ENCODE results near the gene MCF2L2. TPM values are rescaled to one million over a fixed set of nuclear protein-coding genes. Genes with fewer than 3 reads are reported as not detected.

MCF2L2 gene
- total and polyA plus RNA-seq, 12 donors, result 6.5 to 62.7 (median 21.7) TPM

- Histone ChIP-seq H3K27me3 (no peaks in the 10 kb centered on the region), H3K4me3 (peak overlapping the region in 1 of 4 donors; percentile 91), H3K36me3 (replicated peaks in 1 of 2) (no peaks in the 10 kb centered on the region), H3K9me3 (replicated peaks in 1 of 3) (no peaks in the 10 kb centered on the region), H3K27ac (peak overlapping the region in 1 of 5 donors; percentile 89), H3K4me1 (replicated peaks in 1 of 2) (peaks cover 0 to 5% of the 10 kb centered on the region in 2 donors)
- no peak for DNase-seq
- 80 to 93% (median 83%) methylated on average over 4 of the region's 4 CpGs for WGBS, 4 donors
- intact Hi-C loops (cut with DNase I), result no loop called here
- no peak for TF ChIP-seq POLR2A (IDR thresholded peaks at IDR 0.05)
- TF ChIP-seq CTCF (IDR thresholded peaks at IDR 0.05), result no peak
These were observed 173.1 kb downstream of the MCF2L2 start for GRCh38 chr3:183255348-183255730.

- DNase-seq, result no peak
- WGBS, 4 donors, result 26 to 77% (median 51%) methylated on average over 17 to 49 of the region's 49 CpGs
- Histone ChIP-seq H3K4me3 (peak overlapping the region in 2 of 4 donors; percentile 74 to 91), H3K27me3 (no peaks in the 10 kb centered on the region), H3K4me1 (replicated peaks in 1 of 2) (peaks cover 0 to 5% of the 10 kb centered on the region in 2 donors), H3K36me3 (replicated peaks in 1 of 2) (no peaks in the 10 kb centered on the region), H3K9me3 (replicated peaks in 1 of 3) (no peaks in the 10 kb centered on the region), H3K27ac (peak overlapping the region in 4 of 5 donors; percentile 62 to 89 (median 81))
- no peak for TF ChIP-seq CTCF (IDR thresholded peaks at IDR 0.05)
- intact Hi-C loops (cut with DNase I), result no loop called here
These were observed 173.7 kb downstream of the MCF2L2 start for GRCh38 chr3:183254487-183255347.

GRCh38 chr3:183253528-183254486 is 174.6 kb downstream of the MCF2L2 start:
- intact Hi-C loops (cut with DNase I), result no loop called here
- DNase-seq, result peak; percentile 61 to 83 (median 76)
- WGBS, 4 donors, result 2 to 30% (median 5%) methylated on average over 3 to 111 of the region's 111 CpGs
- Histone ChIP-seq H3K27ac (peak overlapping the region in 4 of 5 donors; percentile 62 to 89 (median 81)), H3K36me3 (replicated peaks in 1 of 2) (no peaks in the 10 kb centered on the region), H3K4me1 (replicated peaks in 1 of 2) (peaks cover 0 to 5% of the 10 kb centered on the region in 2 donors), H3K9me3 (replicated peaks in 1 of 3) (no peaks in the 10 kb centered on the region), H3K27me3 (no peaks in the 10 kb centered on the region), H3K4me3 (peak overlapping the region in 3 of 4 donors; percentile 35 to 91 (median 74))
- no peak for TF ChIP-seq CTCF (IDR thresholded peaks at IDR 0.05)
- TF ChIP-seq POLR2A (IDR thresholded peaks at IDR 0.05), result peak in 1 of 2 donors; percentile 44
